Naive thymus-derived CD4-positive, alpha-beta T cell (primary cell): Measurements from ENCODE around the gene HKDC1. TPM values are rescaled to one million over a fixed set of nuclear protein-coding genes. Genes with fewer than 3 reads are reported as not detected.

Source experiments
- ATAC-seq: fragments of 150-1000 bp; cut with Tn5 transposase; 2 replicates; pipeline ENCODE4 v1.10.0; 2021; ENCODE audit warnings: mild to moderate bottlenecking, moderate library complexity
- CTCF ChIA-PET: fragments of 350-600 bp; sonication (Branson Sonifier 250); formaldehyde crosslinking; loops from one replicate; lab custom pipeline; 2021; ENCODE audit warnings: antibody characterized with exemption; lab: Charles Lee
- POLR2A ChIA-PET: fragments of 350-600 bp; sonication (Branson Sonifier 250); formaldehyde crosslinking; loops from one replicate; lab custom pipeline; 2021; ENCODE audit warnings: antibody characterized with exemption, inconsistent platforms; lab: Charles Lee
- DNase-seq, 9 donors: peaks; one replicate each; pipeline versions ENCODE4 v3.0.0 to v3.0.0-alpha.2; 2020 to 2022; ENCODE audit warnings: mixed read lengths in 1 of 9
- H3K27ac ChIP-seq: one replicate; pipeline ENCODE4 v1.7.0; 2013; ENCODE audit warnings: mild to moderate bottlenecking, low read depth, low read length, moderate library complexity
- H3K27me3 ChIP-seq, 2 donors: one replicate each; pipeline ENCODE4 v1.7.0; 2013; ENCODE audit warnings: low read length in 2 of 2, mild to moderate bottlenecking in 2 of 2, moderate library complexity in 2 of 2; ENCODE audit not compliant: control insufficient read depth in 2 of 2, insufficient read depth in 2 of 2
- H3K36me3 ChIP-seq, 3 experiments: 1 replicate in 2 of 3; 2 replicates in 1 of 3; pipeline ENCODE4 v1.7.0; 2013; ENCODE audit warnings: low read length in 3 of 3, mild to moderate bottlenecking in 3 of 3, moderate library complexity in 1 of 3; ENCODE audit not compliant: insufficient read depth in 3 of 3, control insufficient read depth in 2 of 3
- H3K4me1 ChIP-seq, 2 donors: one replicate each; pipeline ENCODE4 v1.7.0; 2013; ENCODE audit warnings: low read length in 2 of 2, mild to moderate bottlenecking in 2 of 2, moderate library complexity in 1 of 2; ENCODE audit not compliant: control insufficient read depth in 2 of 2, insufficient read depth in 2 of 2
- H3K4me3 ChIP-seq: 2 replicates; pipeline ENCODE4 v1.7.0; 2013; ENCODE audit warnings: mild to moderate bottlenecking, low read length
- H3K9me3 ChIP-seq, 3 experiments: 1 replicate in 2 of 3; 2 replicates in 1 of 3; pipeline ENCODE4 v1.7.0; 2013; ENCODE audit warnings: low read length in 3 of 3; ENCODE audit not compliant: control insufficient read depth in 2 of 3
- H3K27ac Mint-ChIP-seq, 9 donors: one replicate each; pipeline ENCODE4 v1.8.0; 2020 to 2022; ENCODE audit warnings: mixed read lengths in 9 of 9, mild to moderate bottlenecking in 8 of 9, moderate library complexity in 5 of 9, inconsistent platforms in 2 of 9
- H3K27me3 Mint-ChIP-seq, 5 donors: one replicate each; pipeline ENCODE4 v1.8.0; 2021 to 2022; ENCODE audit warnings: mixed read lengths in 5 of 5, mild to moderate bottlenecking in 1 of 5
- H3K36me3 Mint-ChIP-seq, 5 donors: one replicate each; pipeline ENCODE4 v1.8.0; 2020 to 2022; ENCODE audit warnings: mixed read lengths in 5 of 5, mild to moderate bottlenecking in 3 of 5, inconsistent platforms in 1 of 5
- H3K4me1 Mint-ChIP-seq, 7 donors: one replicate each; pipeline ENCODE4 v1.8.0; 2020 to 2022; ENCODE audit warnings: mixed read lengths in 7 of 7, mild to moderate bottlenecking in 3 of 7, inconsistent platforms in 1 of 7
- H3K4me3 Mint-ChIP-seq, 10 donors: one replicate each; pipeline ENCODE4 v1.8.0; 2020 to 2022; ENCODE audit warnings: mild to moderate bottlenecking in 10 of 10, mixed read lengths in 10 of 10, moderate library complexity in 6 of 10, inconsistent platforms in 2 of 10
- H3K9me3 Mint-ChIP-seq, 11 donors: one replicate each; pipeline ENCODE4 v1.8.0; 2020 to 2022; ENCODE audit warnings: mixed read lengths in 11 of 11, mild to moderate bottlenecking in 4 of 11, inconsistent platforms in 1 of 11, moderate library complexity in 1 of 11
- intact Hi-C, 2 donors: fragments of 100-400 bp; cut with micrococcal nuclease; formaldehyde crosslinking; loops; one replicate each; pipeline ENCODE4 v1.15.1; 2023
- polyA plus RNA-seq, 2 donors: library from polyadenylated mRNA; unstranded; fragments of 300-500 nt; fragmentation: Illumina TruSeq; gene quantifications; one replicate each; pipeline ENCODE4 v1.2.3, GENCODE V29; 2021
- total RNA-seq, 6 experiments: library from RNA in 5 of 6; stranded (reverse) in 5 of 6; gene quantifications; 1 replicate in 5 of 6; 2 replicates in 1 of 6; pipeline ENCODE4 v1.2.3 and lab custom pipeline; 2021 to 2026

Gene HKDC1
- total and polyA plus RNA-seq, 7 experiments from 2014 or later, result 1.9 to 10.9 (median 4.1) TPM

DNA sequence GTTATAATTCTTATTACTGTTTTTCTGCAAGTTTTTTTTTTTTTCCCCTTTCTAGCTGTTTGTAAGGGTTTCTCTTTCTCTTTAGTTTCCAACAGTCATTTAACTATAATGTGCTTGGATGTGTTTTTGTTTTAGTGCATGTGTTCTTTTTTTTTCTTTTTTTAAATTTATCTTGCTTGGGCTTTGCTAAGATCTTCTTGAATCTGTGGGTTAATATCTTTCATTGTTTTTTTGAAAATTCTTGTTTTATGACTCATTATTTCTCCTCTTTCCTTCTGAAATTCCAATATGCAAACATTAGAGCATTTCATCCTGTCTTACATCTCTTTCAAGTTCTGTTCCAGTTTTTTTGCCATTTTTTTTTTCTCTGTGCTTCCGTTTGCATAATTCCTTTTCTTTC, 52.5 kb downstream of the HKDC1 start:
- ChIA-PET CTCF (no interaction called here), POLR2A (interaction anchor here (0.6 kb wide), 1 partner anchor 40 kb away, joined by 3 read pairs; no protein-coding TSS in a partner anchor)
- H3K4me1 Mint-ChIP-seq, result peaks cover 0 to 10% (median 5%) of the 10 kb centered on the region in 7 donors
- Histone ChIP-seq H3K36me3 (no peaks in the 10 kb centered on the region), H3K9me3 (no peaks in the 10 kb centered on the region), H3K4me1 (no peaks in the 10 kb centered on the region), H3K27ac (no peak overlapping the region), H3K4me3 (no peak overlapping the region), H3K27me3 (no peaks in the 10 kb centered on the region)
- peaks cover 0 to 12% (median 0%) of the 10 kb centered on the region in 5 donors for H3K27me3 Mint-ChIP-seq
- H3K4me3 Mint-ChIP-seq, result no peak overlapping the region
- H3K9me3 Mint-ChIP-seq, result no peaks in the 10 kb centered on the region
- no peak overlapping the region for H3K27ac Mint-ChIP-seq
- ATAC-seq, result no peak
- no peak for DNase-seq
- intact Hi-C loops, result no loop called here
- H3K36me3 Mint-ChIP-seq, result no peaks in the 10 kb centered on the region

DNA sequence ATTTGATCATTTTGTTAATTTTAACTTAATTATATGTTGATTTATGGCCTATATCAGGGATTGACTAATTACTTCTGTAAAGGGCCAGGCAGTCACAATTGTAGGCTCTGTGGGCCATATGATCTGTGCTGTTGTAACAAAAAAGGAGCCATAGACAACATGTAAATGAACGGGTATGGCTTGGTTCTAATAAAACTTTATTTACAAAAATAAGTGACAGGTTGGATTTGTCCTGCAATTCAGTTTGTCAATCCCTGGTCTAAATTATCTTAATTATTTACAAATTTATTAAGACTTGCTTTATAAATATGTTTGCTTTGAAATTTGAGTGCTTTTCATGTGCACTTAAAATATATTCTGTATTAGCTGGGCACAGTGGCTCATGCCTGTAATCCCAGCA, 55.3 kb downstream of the HKDC1 start:
- Histone ChIP-seq H3K9me3 (no peaks in the 10 kb centered on the region), H3K4me3 (no peak overlapping the region), H3K27me3 (no peaks in the 10 kb centered on the region), H3K4me1 (no peaks in the 10 kb centered on the region), H3K27ac (no peak overlapping the region), H3K36me3 (no peaks in the 10 kb centered on the region)
- no peaks in the 10 kb centered on the region for H3K9me3 Mint-ChIP-seq
- H3K4me3 Mint-ChIP-seq, result no peak overlapping the region
- no peak for ATAC-seq
- H3K27ac Mint-ChIP-seq, result no peak overlapping the region
- no peak for DNase-seq
- ChIA-PET CTCF (no interaction called here), POLR2A (no interaction called here)
- H3K36me3 Mint-ChIP-seq, result no peaks in the 10 kb centered on the region
- intact Hi-C loops, result no loop called here
- H3K27me3 Mint-ChIP-seq, result peaks cover 0 to 3% (median 0%) of the 10 kb centered on the region in 5 donors
- peaks cover 0 to 10% (median 5%) of the 10 kb centered on the region in 7 donors for H3K4me1 Mint-ChIP-seq

DNA sequence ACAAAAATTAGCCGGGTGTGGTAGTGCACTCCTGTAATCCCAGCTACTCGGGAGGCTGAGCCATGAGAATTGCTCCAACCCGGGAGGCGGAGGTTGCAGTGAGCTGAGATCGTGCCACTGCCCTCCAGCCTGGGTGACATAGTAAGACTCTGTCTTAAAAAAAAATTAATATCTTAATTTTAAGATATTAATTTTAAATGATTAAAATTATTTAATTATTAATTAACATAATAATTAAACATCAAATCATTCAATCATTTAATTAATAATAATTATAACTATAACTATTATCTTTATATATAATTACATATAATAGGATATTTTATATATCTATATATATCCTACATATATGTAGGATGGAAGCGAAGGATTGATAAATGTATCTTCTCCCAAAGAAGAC, 56.4 kb downstream of the HKDC1 start:
- DNase-seq (no peak), ATAC-seq (no peak)
- no peaks in the 10 kb centered on the region for H3K36me3 ChIP-seq
- H3K9me3 Mint-ChIP-seq, result no peaks in the 10 kb centered on the region
- intact Hi-C loops, result no loop called here
- peaks cover 0 to 6% (median 0%) of the 10 kb centered on the region in 5 donors for H3K27me3 Mint-ChIP-seq
- H3K27ac Mint-ChIP-seq, result no peak overlapping the region
- H3K9me3 ChIP-seq, result no peaks in the 10 kb centered on the region
- H3K27me3 ChIP-seq, result peaks cover 0 to 3% of the 10 kb centered on the region in 2 donors
- POLR2A ChIA-PET, result no interaction called here
- CTCF ChIA-PET, result no interaction called here
- no peaks in the 10 kb centered on the region for H3K4me1 ChIP-seq
- H3K27ac ChIP-seq, result no peak overlapping the region
- no peak overlapping the region for H3K4me3 Mint-ChIP-seq
- H3K4me3 ChIP-seq, result no peak overlapping the region
- H3K36me3 Mint-ChIP-seq, result no peaks in the 10 kb centered on the region
- H3K4me1 Mint-ChIP-seq, result peaks cover 0 to 5% (median 0%) of the 10 kb centered on the region in 7 donors

GRCh38 chr10:69278446-69278963, 58.4 kb downstream of the HKDC1 start, which contains the start of gene HK1:
HK1 (plus strand) TSS chr10:69278496.
- H3K4me1 Mint-ChIP-seq, result no peaks in the 10 kb centered on the region
- DNase-seq, result no peak
- peaks cover 0 to 4% of the 10 kb centered on the region in 2 donors for H3K27me3 ChIP-seq
- no peaks in the 10 kb centered on the region for H3K36me3 ChIP-seq
- H3K9me3 Mint-ChIP-seq, result no peaks in the 10 kb centered on the region
- H3K4me3 ChIP-seq, result no peak within 1 kb of the TSS
- ATAC-seq, result no peak
- no peaks in the 10 kb centered on the region for H3K4me1 ChIP-seq
- CTCF ChIA-PET, result interaction anchor here (0.7 kb wide), 2 partner anchors 58 to 163 kb away, joined by 3 to 4 read pairs; no protein-coding TSS in a partner anchor
- no peak within 1 kb of the TSS for H3K27ac ChIP-seq
- H3K9me3 ChIP-seq, result no peaks in the 10 kb centered on the region
- H3K27me3 Mint-ChIP-seq, result peaks cover 0 to 9% (median 0%) of the 10 kb centered on the region in 5 donors
- POLR2A ChIA-PET, result interaction anchor here (1.0 kb wide), 1 partner anchor 13 kb away, joined by 4 read pairs; no protein-coding TSS in a partner anchor
- H3K36me3 Mint-ChIP-seq, result peaks cover 0 to 5% (median 0%) of the 10 kb centered on the region in 5 donors
- no peak within 1 kb of the TSS for H3K4me3 Mint-ChIP-seq
- intact Hi-C loops, result no loop called here
- H3K27ac Mint-ChIP-seq, result no peak within 1 kb of the TSS

- Mint-ChIP-seq H3K36me3 (peaks cover 0 to 5% (median 0%) of the 10 kb centered on the region in 5 donors), H3K9me3 (no peaks in the 10 kb centered on the region), H3K4me3 (no peak overlapping the region), H3K27me3 (peaks cover 0 to 9% (median 0%) of the 10 kb centered on the region in 5 donors), H3K27ac (no peak overlapping the region), H3K4me1 (no peaks in the 10 kb centered on the region)
- Histone ChIP-seq H3K36me3 (no peaks in the 10 kb centered on the region), H3K4me1 (no peaks in the 10 kb centered on the region), H3K4me3 (no peak overlapping the region), H3K27me3 (peaks cover 0 to 4% of the 10 kb centered on the region in 2 donors), H3K27ac (no peak overlapping the region), H3K9me3 (no peaks in the 10 kb centered on the region)
- intact Hi-C loops, result no loop called here
- ATAC-seq (peak; percentile 51), DNase-seq (no peak)
- CTCF ChIA-PET, result interaction anchor here (0.7 kb wide), 1 partner anchor 57 kb away, joined by 4 read pairs; no protein-coding TSS in a partner anchor
- POLR2A ChIA-PET, result interaction anchor here (1.0 kb wide), 1 partner anchor 12 kb away, joined by 4 read pairs; no protein-coding TSS in a partner anchor
Observed at GRCh38 chr10:69279110-69279509, 59.0 kb downstream of the HKDC1 start.

GRCh38 chr10:69281507-69282413, 61.6 kb downstream of the HKDC1 start:
- intact Hi-C loops, result no loop called here
- no peak overlapping the region for H3K27ac ChIP-seq
- peaks cover 0 to 4% of the 10 kb centered on the region in 2 donors for H3K27me3 ChIP-seq
- no peak overlapping the region for H3K4me3 ChIP-seq
- POLR2A ChIA-PET, result no interaction called here
- H3K36me3 ChIP-seq, result no peaks in the 10 kb centered on the region
- H3K9me3 ChIP-seq, result no peaks in the 10 kb centered on the region
- ATAC-seq (no peak), DNase-seq (no peak)
- Mint-ChIP-seq H3K4me1 (no peaks in the 10 kb centered on the region), H3K27me3 (peaks cover 0 to 13% (median 0%) of the 10 kb centered on the region in 5 donors), H3K9me3 (no peaks in the 10 kb centered on the region), H3K4me3 (no peak overlapping the region), H3K27ac (no peak overlapping the region), H3K36me3 (peaks cover 0 to 5% (median 0%) of the 10 kb centered on the region in 5 donors)
- CTCF ChIA-PET, result interaction anchor here (0.7 kb wide), 1 partner anchor 30 kb away, joined by 3 read pairs; no protein-coding TSS in a partner anchor
- no peaks in the 10 kb centered on the region for H3K4me1 ChIP-seq
